ENCODE results near the gene MAST4.

The MAST4 gene

GRCh38 chr5:67019065-67019845 lies 423.1 kb downstream of the MAST4 start:
- Histone ChIP-seq H3K9me3 (ENCODE audit: control insufficient read depth, low read length) (no peaks in the 10 kb centered on the region), H3K79me1 (replicated peaks; ENCODE audit: low read length, poor library complexity, severe bottlenecking) (peaks cover 17% of the 10 kb centered on the region), H3K14ac (ENCODE audit: low read length in 2 of 2) (no peak overlapping the region), H2BK15ac (ENCODE audit: low read depth, poor library complexity, severe bottlenecking) (no peak overlapping the region), H3K4ac (ENCODE audit: low read depth in 1 of 2, low read length in 2 of 2) (no peak overlapping the region), H2AK5ac (ENCODE audit: low read length, severe bottlenecking) (no peak overlapping the region), H2BK5ac (ENCODE audit: low read depth, low read length, poor library complexity, severe bottlenecking) (no peak overlapping the region), H3K4me1 (ENCODE audit: control insufficient read depth, insufficient read depth, low read depth, low read length) (peaks cover 5% of the 10 kb centered on the region), H4K91ac (ENCODE audit: low read length) (no peak overlapping the region), H3K4me2 (ENCODE audit: low read length, poor library complexity, severe bottlenecking) (no peak overlapping the region), H3K18ac (ENCODE audit: low read depth in 1 of 2, low read length in 2 of 2) (no peak overlapping the region), H4K8ac (ENCODE audit: low read length) (no peak overlapping the region), H2BK12ac (ENCODE audit: low read length in 2 of 2) (no peak overlapping the region), H3K27ac (ENCODE audit: low read length, poor library complexity, severe bottlenecking) (no peak overlapping the region), H3K9ac (ENCODE audit: low read length) (no peak overlapping the region), H2BK120ac (ENCODE audit: low read depth, low read length) (no peak overlapping the region), H3K4me3 (ENCODE audit: insufficient read depth in 1 of 2, low read depth in 1 of 2, low read length in 2 of 2) (no peak overlapping the region), H3K23ac (ENCODE audit: low read length in 2 of 2) (no peak overlapping the region), H3K36me3 (ENCODE audit: control insufficient read depth in 1 of 2, insufficient read depth in 2 of 2, low read depth in 1 of 2, low read length in 2 of 2) (no peaks in the 10 kb centered on the region), H2AFZ (ENCODE audit: low read depth, low read length) (no peak overlapping the region), H3K27me3 (ENCODE audit: control insufficient read depth in 1 of 2, insufficient read depth in 1 of 2, low read length in 2 of 2) (no peaks in the 10 kb centered on the region)
- WGBS = 99% methylated on average over 7 of the region's 7 CpGs
- DNase-seq = no peak

- Histone ChIP-seq H3K4ac (ENCODE audit: low read depth in 1 of 2, low read length in 2 of 2) (no peak overlapping the region), H3K23ac (ENCODE audit: low read length in 2 of 2) (no peak overlapping the region), H3K36me3 (ENCODE audit: control insufficient read depth in 1 of 2, insufficient read depth in 2 of 2, low read depth in 1 of 2, low read length in 2 of 2) (no peaks in the 10 kb centered on the region), H2BK12ac (ENCODE audit: low read length in 2 of 2) (no peak overlapping the region), H4K91ac (ENCODE audit: low read length) (no peak overlapping the region), H3K79me1 (replicated peaks; ENCODE audit: low read length, poor library complexity, severe bottlenecking) (peaks cover 13% of the 10 kb centered on the region), H2BK120ac (ENCODE audit: low read depth, low read length) (no peak overlapping the region), H3K4me1 (ENCODE audit: control insufficient read depth, insufficient read depth, low read depth, low read length) (peaks cover 5% of the 10 kb centered on the region), H3K9ac (ENCODE audit: low read length) (no peak overlapping the region), H3K27ac (ENCODE audit: low read length, poor library complexity, severe bottlenecking) (no peak overlapping the region), H3K4me2 (ENCODE audit: low read length, poor library complexity, severe bottlenecking) (no peak overlapping the region), H3K4me3 (ENCODE audit: insufficient read depth in 1 of 2, low read depth in 1 of 2, low read length in 2 of 2) (no peak overlapping the region), H3K14ac (ENCODE audit: low read length in 2 of 2) (no peak overlapping the region), H2BK5ac (ENCODE audit: low read depth, low read length, poor library complexity, severe bottlenecking) (no peak overlapping the region), H2AFZ (ENCODE audit: low read depth, low read length) (no peak overlapping the region), H4K8ac (ENCODE audit: low read length) (no peak overlapping the region), H2BK15ac (ENCODE audit: low read depth, poor library complexity, severe bottlenecking) (no peak overlapping the region), H3K18ac (ENCODE audit: low read depth in 1 of 2, low read length in 2 of 2) (no peak overlapping the region), H3K27me3 (ENCODE audit: control insufficient read depth in 1 of 2, insufficient read depth in 1 of 2, low read length in 2 of 2) (no peaks in the 10 kb centered on the region), H3K9me3 (ENCODE audit: control insufficient read depth, low read length) (no peaks in the 10 kb centered on the region), H2AK5ac (ENCODE audit: low read length, severe bottlenecking) (no peak overlapping the region)
- no peak for DNase-seq
- WGBS = 100% methylated on average over 2 of the region's 3 CpGs
These were observed 424.0 kb downstream of the MAST4 start for GRCh38 chr5:67020096-67020615.

GRCh38 chr5:67021031-67021430 lies 424.8 kb downstream of the MAST4 start:
- WGBS = 74% methylated on average over 1 of the region's 1 CpG
- H2BK12ac ChIP-seq (ENCODE audit: low read length in 2 of 2) = no peak overlapping the region
- no peak overlapping the region for H2AK5ac ChIP-seq (ENCODE audit: low read length, severe bottlenecking)

GRCh38 chr5:67021521-67021920 lies 425.3 kb downstream of the MAST4 start:
- Histone ChIP-seq H2AFZ (ENCODE audit: low read depth, low read length) (no peak overlapping the region), H3K9me3 (ENCODE audit: control insufficient read depth, low read length) (no peaks in the 10 kb centered on the region), H3K9ac (ENCODE audit: low read length) (peak overlapping the region; percentile 61), H3K27me3 (ENCODE audit: control insufficient read depth in 1 of 2, insufficient read depth in 1 of 2, low read length in 2 of 2) (no peaks in the 10 kb centered on the region), H2BK5ac (ENCODE audit: low read depth, low read length, poor library complexity, severe bottlenecking) (no peak overlapping the region), H3K4me2 (ENCODE audit: low read length, poor library complexity, severe bottlenecking) (no peak overlapping the region), H2BK12ac (ENCODE audit: low read length in 2 of 2) (no peak overlapping the region), H3K4ac (ENCODE audit: low read depth in 1 of 2, low read length in 2 of 2) (no peak overlapping the region), H3K18ac (ENCODE audit: low read depth in 1 of 2, low read length in 2 of 2) (no peak overlapping the region), H3K79me1 (replicated peaks; ENCODE audit: low read length, poor library complexity, severe bottlenecking) (peaks cover 19% of the 10 kb centered on the region), H3K27ac (ENCODE audit: low read length, poor library complexity, severe bottlenecking) (no peak overlapping the region), H4K8ac (ENCODE audit: low read length) (no peak overlapping the region), H4K91ac (ENCODE audit: low read length) (no peak overlapping the region), H2AK5ac (ENCODE audit: low read length, severe bottlenecking) (no peak overlapping the region), H3K14ac (ENCODE audit: low read length in 2 of 2) (no peak overlapping the region), H3K23ac (ENCODE audit: low read length in 2 of 2) (no peak overlapping the region), H3K4me3 (ENCODE audit: insufficient read depth in 1 of 2, low read depth in 1 of 2, low read length in 2 of 2) (no peak overlapping the region), H3K36me3 (ENCODE audit: control insufficient read depth in 1 of 2, insufficient read depth in 2 of 2, low read depth in 1 of 2, low read length in 2 of 2) (no peaks in the 10 kb centered on the region), H2BK120ac (ENCODE audit: low read depth, low read length) (no peak overlapping the region), H2BK15ac (ENCODE audit: low read depth, poor library complexity, severe bottlenecking) (no peak overlapping the region), H3K4me1 (ENCODE audit: control insufficient read depth, insufficient read depth, low read depth, low read length) (peaks cover 5% of the 10 kb centered on the region)
- DNase-seq = no peak

More at GRCh38 chr5:67021031-67021430, 424.8 kb downstream of the MAST4 start:
- peak overlapping the region; percentile 61 for H3K9ac ChIP-seq (ENCODE audit: low read length)
- no peak overlapping the region for H4K91ac ChIP-seq (ENCODE audit: low read length)
- H3K4me2 ChIP-seq (ENCODE audit: low read length, poor library complexity, severe bottlenecking) = no peak overlapping the region
- no peak overlapping the region for H3K4me3 ChIP-seq (ENCODE audit: insufficient read depth in 1 of 2, low read depth in 1 of 2, low read length in 2 of 2)
- no peak overlapping the region for H3K27ac ChIP-seq (ENCODE audit: low read length, poor library complexity, severe bottlenecking)
- H2BK120ac ChIP-seq (ENCODE audit: low read depth, low read length) = no peak overlapping the region
- H3K27me3 ChIP-seq (ENCODE audit: control insufficient read depth in 1 of 2, insufficient read depth in 1 of 2, low read length in 2 of 2) = no peaks in the 10 kb centered on the region
- no peak overlapping the region for H3K23ac ChIP-seq (ENCODE audit: low read length in 2 of 2)
- peaks cover 19% of the 10 kb centered on the region for H3K79me1 ChIP-seq (replicated peaks; ENCODE audit: low read length, poor library complexity, severe bottlenecking)
- H3K4ac ChIP-seq (ENCODE audit: low read depth in 1 of 2, low read length in 2 of 2) = no peak overlapping the region
- peak overlapping the region in 1 of 2 experiments; percentile 34 for H3K18ac ChIP-seq (ENCODE audit: low read depth in 1 of 2, low read length in 2 of 2)
- no peaks in the 10 kb centered on the region for H3K36me3 ChIP-seq (ENCODE audit: control insufficient read depth in 1 of 2, insufficient read depth in 2 of 2, low read depth in 1 of 2, low read length in 2 of 2)
- no peak overlapping the region for H2AFZ ChIP-seq (ENCODE audit: low read depth, low read length)
- no peak overlapping the region for H4K8ac ChIP-seq (ENCODE audit: low read length)
- no peak for DNase-seq
- H3K14ac ChIP-seq (ENCODE audit: low read length in 2 of 2) = no peak overlapping the region
- H2BK5ac ChIP-seq (ENCODE audit: low read depth, low read length, poor library complexity, severe bottlenecking) = no peak overlapping the region
- no peaks in the 10 kb centered on the region for H3K9me3 ChIP-seq (ENCODE audit: control insufficient read depth, low read length)
- H3K4me1 ChIP-seq (ENCODE audit: control insufficient read depth, insufficient read depth, low read depth, low read length) = peaks cover 5% of the 10 kb centered on the region
- H2BK15ac ChIP-seq (ENCODE audit: low read depth, poor library complexity, severe bottlenecking) = no peak overlapping the region
